HEK293 (cell line): ENCODE data around the gene POC1B.

Experiments used
- IKZF3 ChIP-seq: fragments of 450-650 bp; IDR thresholded peaks from 2 replicates; pipeline ENCODE4 v1.5.0; 2018; ENCODE audit warnings: missing biosample characterization, mild to moderate bottlenecking, missing genetic modification characterization, moderate library complexity
- SP7 ChIP-seq: fragments of 450-650 bp; formaldehyde crosslinking; IDR thresholded peaks from 2 replicates; pipeline ENCODE4 v1.5.1; 2016; ENCODE audit warnings: missing biosample characterization, missing genetic modification characterization
- TSHZ1 ChIP-seq: fragments of 450-650 bp; formaldehyde crosslinking; IDR thresholded peaks from 2 replicates; pipeline ENCODE4 v1.5.1; 2016; ENCODE audit warnings: missing biosample characterization, missing genetic modification characterization, borderline replicate concordance
- ZBTB7A ChIP-seq: fragments of 450-650 bp; formaldehyde crosslinking; IDR thresholded peaks from 2 replicates; pipeline ENCODE4 v1.5.1; 2016; ENCODE audit warnings: low read depth, missing biosample characterization, missing genetic modification characterization
- ZNF146 ChIP-seq: fragments of 450-650 bp; formaldehyde crosslinking; IDR thresholded peaks from 2 replicates; pipeline ENCODE4 v1.5.1; 2016; ENCODE audit warnings: missing biosample characterization, missing genetic modification characterization
- ZNF211 ChIP-seq: fragments of 450-650 bp; formaldehyde crosslinking; IDR thresholded peaks from 2 replicates; pipeline ENCODE4 v1.5.1; 2016; ENCODE audit warnings: low read depth, missing biosample characterization, missing genetic modification characterization
- ZNF223 ChIP-seq: fragments of 450-650 bp; formaldehyde crosslinking; IDR thresholded peaks from 2 replicates; pipeline ENCODE4 v1.5.1; 2016; ENCODE audit warnings: missing biosample characterization, missing genetic modification characterization
- ZNF280C ChIP-seq: fragments of 450-650 bp; formaldehyde crosslinking; IDR thresholded peaks from 2 replicates; pipeline ENCODE4 v1.5.1; 2016; ENCODE audit warnings: missing biosample characterization, missing genetic modification characterization
- ZNF324 ChIP-seq: fragments of 450-650 bp; formaldehyde crosslinking; IDR thresholded peaks from 2 replicates; pipeline ENCODE4 v1.5.1; 2016; ENCODE audit warnings: missing biosample characterization, missing genetic modification characterization
- ZNF513 ChIP-seq: fragments of 450-650 bp; IDR thresholded peaks from 2 replicates; pipeline ENCODE4 v1.5.1; 2018; ENCODE audit warnings: missing biosample characterization, missing genetic modification characterization
- ZNF521 ChIP-seq: fragments of 450-650 bp; formaldehyde crosslinking; IDR thresholded peaks from 2 replicates; pipeline ENCODE4 v1.5.1; 2017; ENCODE audit warnings: missing biosample characterization, mild to moderate bottlenecking, missing genetic modification characterization
- ZNF549 ChIP-seq: fragments of 450-650 bp; IDR thresholded peaks from 2 replicates; pipeline ENCODE4 v1.5.1; 2018; ENCODE audit warnings: missing biosample characterization, missing genetic modification characterization, mild to moderate bottlenecking, inconsistent platforms, moderate library complexity
- ZNF580 ChIP-seq: fragments of 450-650 bp; formaldehyde crosslinking; IDR thresholded peaks from 2 replicates; pipeline ENCODE4 v1.5.1; 2016; ENCODE audit warnings: missing biosample characterization, missing genetic modification characterization
- ZNF639 ChIP-seq: fragments of 450-650 bp; formaldehyde crosslinking; IDR thresholded peaks from 2 replicates; pipeline ENCODE4 v1.5.1; 2016; ENCODE audit warnings: missing biosample characterization, missing genetic modification characterization
- ZNF785 ChIP-seq: fragments of 450-650 bp; formaldehyde crosslinking; IDR thresholded peaks from 2 replicates; pipeline ENCODE4 v1.5.1; 2016; ENCODE audit warnings: missing biosample characterization, missing genetic modification characterization
- TF ChIP-seq, protein P1 (sequence below): fragments of 450-650 bp; formaldehyde crosslinking; IDR thresholded peaks from 2 replicates; pipeline ENCODE4 v1.5.1; 2016; ENCODE audit warnings: missing biosample characterization, missing genetic modification characterization
- TF ChIP-seq, protein P2 (sequence below): fragments of 450-650 bp; formaldehyde crosslinking; IDR thresholded peaks from 2 replicates; pipeline ENCODE4 v1.5.1; 2016; ENCODE audit warnings: missing biosample characterization, missing genetic modification characterization
- TF ChIP-seq, protein P3 (sequence below): fragments of 450-650 bp; formaldehyde crosslinking; IDR thresholded peaks from 2 replicates; pipeline ENCODE4 v1.5.1; 2016; ENCODE audit warnings: missing biosample characterization, missing genetic modification characterization
- TF ChIP-seq, protein P4 (sequence below): fragments of 450-650 bp; formaldehyde crosslinking; IDR thresholded peaks from 2 replicates; pipeline ENCODE4 v1.5.1; 2016; ENCODE audit warnings: missing biosample characterization, missing genetic modification characterization

Gene POC1B

GRCh38 chr12:89453121-89453978 is 72.5 kb downstream of the POC1B start (continued):
- no peak for TF ChIP-seq ZNF549 (tag by site-specific recombination)
- TF ChIP-seq IKZF3 (tag by site-specific recombination), result no peak
- TF ChIP-seq ZNF513, result no peak
- peak; percentile 75 for TF ChIP-seq ZNF580
- TF ChIP-seq, protein P1, sequence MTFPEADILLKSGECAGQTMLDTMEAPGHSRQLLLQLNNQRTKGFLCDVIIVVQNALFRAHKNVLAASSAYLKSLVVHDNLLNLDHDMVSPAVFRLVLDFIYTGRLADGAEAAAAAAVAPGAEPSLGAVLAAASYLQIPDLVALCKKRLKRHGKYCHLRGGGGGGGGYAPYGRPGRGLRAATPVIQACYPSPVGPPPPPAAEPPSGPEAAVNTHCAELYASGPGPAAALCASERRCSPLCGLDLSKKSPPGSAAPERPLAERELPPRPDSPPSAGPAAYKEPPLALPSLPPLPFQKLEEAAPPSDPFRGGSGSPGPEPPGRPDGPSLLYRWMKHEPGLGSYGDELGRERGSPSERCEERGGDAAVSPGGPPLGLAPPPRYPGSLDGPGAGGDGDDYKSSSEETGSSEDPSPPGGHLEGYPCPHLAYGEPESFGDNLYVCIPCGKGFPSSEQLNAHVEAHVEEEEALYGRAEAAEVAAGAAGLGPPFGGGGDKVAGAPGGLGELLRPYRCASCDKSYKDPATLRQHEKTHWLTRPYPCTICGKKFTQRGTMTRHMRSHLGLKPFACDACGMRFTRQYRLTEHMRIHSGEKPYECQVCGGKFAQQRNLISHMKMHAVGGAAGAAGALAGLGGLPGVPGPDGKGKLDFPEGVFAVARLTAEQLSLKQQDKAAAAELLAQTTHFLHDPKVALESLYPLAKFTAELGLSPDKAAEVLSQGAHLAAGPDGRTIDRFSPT (tag by site-specific recombination), result peak; percentile 64; the same call in 1 of the 2 replicates
- TF ChIP-seq ZNF324, result no peak
- TF ChIP-seq, protein P2, sequence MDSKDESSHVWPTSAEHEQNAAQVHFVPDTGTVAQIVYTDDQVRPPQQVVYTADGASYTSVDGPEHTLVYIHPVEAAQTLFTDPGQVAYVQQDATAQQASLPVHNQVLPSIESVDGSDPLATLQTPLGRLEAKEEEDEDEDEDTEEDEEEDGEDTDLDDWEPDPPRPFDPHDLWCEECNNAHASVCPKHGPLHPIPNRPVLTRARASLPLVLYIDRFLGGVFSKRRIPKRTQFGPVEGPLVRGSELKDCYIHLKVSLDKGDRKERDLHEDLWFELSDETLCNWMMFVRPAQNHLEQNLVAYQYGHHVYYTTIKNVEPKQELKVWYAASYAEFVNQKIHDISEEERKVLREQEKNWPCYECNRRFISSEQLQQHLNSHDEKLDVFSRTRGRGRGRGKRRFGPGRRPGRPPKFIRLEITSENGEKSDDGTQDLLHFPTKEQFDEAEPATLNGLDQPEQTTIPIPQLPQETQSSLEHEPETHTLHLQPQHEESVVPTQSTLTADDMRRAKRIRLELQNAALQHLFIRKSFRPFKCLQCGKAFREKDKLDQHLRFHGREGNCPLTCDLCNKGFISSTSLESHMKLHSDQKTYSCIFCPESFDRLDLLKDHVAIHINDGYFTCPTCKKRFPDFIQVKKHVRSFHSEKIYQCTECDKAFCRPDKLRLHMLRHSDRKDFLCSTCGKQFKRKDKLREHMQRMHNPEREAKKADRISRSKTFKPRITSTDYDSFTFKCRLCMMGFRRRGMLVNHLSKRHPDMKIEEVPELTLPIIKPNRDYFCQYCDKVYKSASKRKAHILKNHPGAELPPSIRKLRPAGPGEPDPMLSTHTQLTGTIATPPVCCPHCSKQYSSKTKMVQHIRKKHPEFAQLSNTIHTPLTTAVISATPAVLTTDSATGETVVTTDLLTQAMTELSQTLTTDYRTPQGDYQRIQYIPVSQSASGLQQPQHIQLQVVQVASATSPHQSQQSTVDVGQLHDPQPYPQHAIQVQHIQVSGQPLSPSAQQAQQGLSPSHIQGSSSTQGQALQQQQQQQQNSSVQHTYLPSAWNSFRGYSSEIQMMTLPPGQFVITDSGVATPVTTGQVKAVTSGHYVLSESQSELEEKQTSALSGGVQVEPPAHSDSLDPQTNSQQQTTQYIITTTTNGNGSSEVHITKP (tag by site-specific recombination), result no peak
- TF ChIP-seq ZBTB7A (tag by site-specific recombination), result no peak
- TF ChIP-seq ZNF223 (tag by site-specific recombination), result no peak
- TF ChIP-seq, protein P3, sequence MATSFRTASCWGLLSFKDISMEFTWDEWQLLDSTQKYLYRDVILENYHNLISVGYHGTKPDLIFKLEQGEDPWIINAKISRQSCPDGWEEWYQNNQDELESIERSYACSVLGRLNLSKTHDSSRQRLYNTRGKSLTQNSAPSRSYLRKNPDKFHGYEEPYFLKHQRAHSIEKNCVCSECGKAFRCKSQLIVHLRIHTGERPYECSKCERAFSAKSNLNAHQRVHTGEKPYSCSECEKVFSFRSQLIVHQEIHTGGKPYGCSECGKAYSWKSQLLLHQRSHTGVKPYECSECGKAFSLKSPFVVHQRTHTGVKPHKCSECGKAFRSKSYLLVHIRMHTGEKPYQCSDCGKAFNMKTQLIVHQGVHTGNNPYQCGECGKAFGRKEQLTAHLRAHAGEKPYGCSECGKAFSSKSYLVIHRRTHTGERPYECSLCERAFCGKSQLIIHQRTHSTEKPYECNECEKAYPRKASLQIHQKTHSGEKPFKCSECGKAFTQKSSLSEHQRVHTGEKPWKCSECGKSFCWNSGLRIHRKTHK, result no peak
- TF ChIP-seq ZNF785 (tag by site-specific recombination), result no peak
- TF ChIP-seq ZNF639, result no peak
- TF ChIP-seq ZNF521 (tag by site-specific recombination), result no peak
- TF ChIP-seq ZNF146 (tag by site-specific recombination), result no peak
- TF ChIP-seq, protein P4, sequence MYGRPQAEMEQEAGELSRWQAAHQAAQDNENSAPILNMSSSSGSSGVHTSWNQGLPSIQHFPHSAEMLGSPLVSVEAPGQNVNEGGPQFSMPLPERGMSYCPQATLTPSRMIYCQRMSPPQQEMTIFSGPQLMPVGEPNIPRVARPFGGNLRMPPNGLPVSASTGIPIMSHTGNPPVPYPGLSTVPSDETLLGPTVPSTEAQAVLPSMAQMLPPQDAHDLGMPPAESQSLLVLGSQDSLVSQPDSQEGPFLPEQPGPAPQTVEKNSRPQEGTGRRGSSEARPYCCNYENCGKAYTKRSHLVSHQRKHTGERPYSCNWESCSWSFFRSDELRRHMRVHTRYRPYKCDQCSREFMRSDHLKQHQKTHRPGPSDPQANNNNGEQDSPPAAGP (tag by site-specific recombination), result no peak
- TF ChIP-seq TSHZ1 (tag by site-specific recombination), result no peak
- no peak for TF ChIP-seq SP7 (tag by site-specific recombination)
- no peak for TF ChIP-seq ZNF211
- TF ChIP-seq ZNF280C (tag by site-specific recombination), result no peak
